Transverse colon (tissue), 4 donors: ENCODE measurements around the gene ST3GAL3.

Experiments
- CTCF ChIP-seq, 5 experiments: fragments of 200-600 bp in 3 of 5; fragments of 450-650 bp in 2 of 5; sonication (generic) in 3 of 5; IDR thresholded peaks; 1 replicate in 2 of 5; 2 replicates in 3 of 5; pipeline ENCODE4 v1.5.1; 2016 to 2017; ENCODE audit warnings: antibody characterized with exemption in 5 of 5, inconsistent platforms in 3 of 5, mild to moderate bottlenecking in 2 of 5, moderate library complexity in 1 of 5
- EP300 ChIP-seq: sonication (generic); formaldehyde crosslinking; IDR thresholded peaks from one replicate; pipeline ENCODE4 v1.6.1; 2017; ENCODE audit warnings: antibody characterized with exemption, low read depth
- POLR2A ChIP-seq: fragments of 450-650 bp; IDR thresholded peaks from one replicate; pipeline ENCODE4 v1.6.1; 2016; ENCODE audit warnings: antibody characterized with exemption, mild to moderate bottlenecking, moderate library complexity
- POLR2AphosphoS5 ChIP-seq, 3 donors: sonication (generic); formaldehyde crosslinking; IDR thresholded peaks; one replicate each; pipeline ENCODE4 v1.6.1; 2016; ENCODE audit warnings: antibody characterized with exemption in 3 of 3

DNA sequence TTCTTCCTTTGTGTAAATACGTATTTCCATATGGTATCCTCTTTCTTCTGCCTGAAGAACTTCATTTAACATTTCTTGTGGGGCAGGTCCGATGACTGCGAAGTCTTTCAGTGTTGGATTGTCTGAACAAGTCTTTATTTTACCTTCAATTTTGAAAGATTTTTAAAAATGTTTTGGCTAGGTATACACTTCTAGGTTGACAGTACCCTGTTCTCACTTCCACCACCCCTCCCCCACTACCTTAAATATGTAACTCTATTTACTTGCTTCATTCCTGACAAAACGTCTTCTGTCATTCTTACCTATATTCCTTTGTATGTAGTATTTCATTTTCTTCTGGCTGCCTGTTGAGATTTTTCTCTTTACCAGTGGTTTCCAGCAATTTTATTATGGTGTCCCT lies 140.5 kb downstream of the ST3GAL3 start:
- TF ChIP-seq EP300 (no peak), CTCF (IDR thresholded peaks at IDR 0.05) (no peak), POLR2A (no peak), POLR2AphosphoS5 (IDR thresholded peaks at IDR 0.05) (no peak)
